GM23338 (cell line): ENCODE measurements around the gene TRIO. TPM values are rescaled to one million over a fixed set of nuclear protein-coding genes. Genes with fewer than 3 reads are reported as not detected.

Experiments used
- CREB1 ChIP-seq: fragments of 250-450 bp; sonication (Bioruptor Pico); IDR thresholded peaks from 2 replicates; pipeline ENCODE4 v1.5.0; 2020; ENCODE audit warnings: low read depth, mild to moderate bottlenecking, moderate library complexity
- EZH2 ChIP-seq: fragments of 200-600 bp; sonication (generic); IDR thresholded peaks from one replicate; pipeline ENCODE4 v1.8.0; 2017; ENCODE audit warnings: antibody characterized with exemption, mild to moderate bottlenecking, low read depth; ENCODE audit not compliant: unreplicated experiment
- NANOG ChIP-seq: IDR thresholded peaks from 2 replicates; pipeline ENCODE4 v1.6.1; 2016; ENCODE audit warnings: antibody characterized with exemption, borderline replicate concordance
- POLR2AphosphoS5 ChIP-seq: IDR thresholded peaks from 2 replicates; pipeline ENCODE4 v1.6.1; 2016; ENCODE audit warnings: antibody characterized with exemption, low read depth
- ZNF331 ChIP-seq: fragments of 250-450 bp; sonication (Bioruptor Pico); IDR thresholded peaks from 2 replicates; pipeline ENCODE4 v1.5.0; 2020; ENCODE audit warnings: low read depth, mild to moderate bottlenecking, moderate library complexity
- polyA plus RNA-seq: library from polyadenylated mRNA; unstranded; fragments of >200 nt; fragmentation: Nextera tagmentation; extraction: Ambion mirVana; gene quantifications from 2 replicates; pipeline ENCODE4 v1.2.1, GENCODE V29; 2016
- total RNA-seq: library from RNA; depleted of rRNA; stranded (reverse); fragments of >200 nt; shearing (Covaris generic); gene quantifications from 2 replicates; pipeline ENCODE4 v1.2.3, GENCODE V29; 2014
- TF ChIP-seq, protein P1 (sequence below): fragments of 250-450 bp; sonication (Bioruptor Pico); IDR thresholded peaks from 2 replicates; pipeline ENCODE4 v1.5.0; 2020; ENCODE audit warnings: mild to moderate bottlenecking, moderate library complexity
- TF ChIP-seq, protein P2 (sequence below), 2 experiments: fragments of 200-600 bp in 1 of 2; sonication (generic) in 1 of 2; conservative IDR thresholded peaks; 2 replicates each; pipeline versions ENCODE4 v1.5.1 to v1.6.1; 2016 to 2017; ENCODE audit warnings: antibody characterized with exemption in 2 of 2, low read depth in 2 of 2, mild to moderate bottlenecking in 2 of 2, moderate library complexity in 1 of 2
- TF ChIP-seq, protein P3 (sequence below): IDR thresholded peaks from 2 replicates; pipeline ENCODE4 v1.6.1; 2016; ENCODE audit warnings: antibody characterized with exemption

TRIO gene
- total and polyA plus RNA-seq, 2 experiments from 2014 or later: 13.8 to 113 TPM

DNA sequence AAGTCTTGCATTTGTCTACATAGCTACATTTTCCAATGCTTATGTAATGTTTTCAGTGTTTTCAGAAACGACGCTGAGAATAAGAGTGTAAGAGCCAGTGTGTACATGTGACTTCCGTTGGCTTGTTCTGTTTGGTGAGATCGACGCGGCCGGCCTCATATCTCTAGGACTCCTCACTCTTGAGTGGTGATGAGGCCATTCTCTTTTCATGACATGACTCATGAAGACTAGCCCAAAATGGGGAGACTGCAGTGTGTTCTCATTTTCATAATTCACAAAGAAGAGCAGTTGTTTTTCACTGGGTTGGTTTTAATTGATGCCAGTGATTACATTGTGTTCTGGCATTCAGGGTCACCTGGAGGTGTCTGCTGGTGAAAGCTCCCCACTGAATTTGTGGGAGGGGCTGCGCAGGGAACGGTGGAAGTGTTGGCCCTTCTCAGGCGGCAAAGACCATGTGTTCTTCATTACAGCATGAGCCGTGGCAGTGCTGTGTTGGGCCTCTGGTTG, 306.9 kb downstream of the TRIO start (continued):
- TF ChIP-seq, protein P1, sequence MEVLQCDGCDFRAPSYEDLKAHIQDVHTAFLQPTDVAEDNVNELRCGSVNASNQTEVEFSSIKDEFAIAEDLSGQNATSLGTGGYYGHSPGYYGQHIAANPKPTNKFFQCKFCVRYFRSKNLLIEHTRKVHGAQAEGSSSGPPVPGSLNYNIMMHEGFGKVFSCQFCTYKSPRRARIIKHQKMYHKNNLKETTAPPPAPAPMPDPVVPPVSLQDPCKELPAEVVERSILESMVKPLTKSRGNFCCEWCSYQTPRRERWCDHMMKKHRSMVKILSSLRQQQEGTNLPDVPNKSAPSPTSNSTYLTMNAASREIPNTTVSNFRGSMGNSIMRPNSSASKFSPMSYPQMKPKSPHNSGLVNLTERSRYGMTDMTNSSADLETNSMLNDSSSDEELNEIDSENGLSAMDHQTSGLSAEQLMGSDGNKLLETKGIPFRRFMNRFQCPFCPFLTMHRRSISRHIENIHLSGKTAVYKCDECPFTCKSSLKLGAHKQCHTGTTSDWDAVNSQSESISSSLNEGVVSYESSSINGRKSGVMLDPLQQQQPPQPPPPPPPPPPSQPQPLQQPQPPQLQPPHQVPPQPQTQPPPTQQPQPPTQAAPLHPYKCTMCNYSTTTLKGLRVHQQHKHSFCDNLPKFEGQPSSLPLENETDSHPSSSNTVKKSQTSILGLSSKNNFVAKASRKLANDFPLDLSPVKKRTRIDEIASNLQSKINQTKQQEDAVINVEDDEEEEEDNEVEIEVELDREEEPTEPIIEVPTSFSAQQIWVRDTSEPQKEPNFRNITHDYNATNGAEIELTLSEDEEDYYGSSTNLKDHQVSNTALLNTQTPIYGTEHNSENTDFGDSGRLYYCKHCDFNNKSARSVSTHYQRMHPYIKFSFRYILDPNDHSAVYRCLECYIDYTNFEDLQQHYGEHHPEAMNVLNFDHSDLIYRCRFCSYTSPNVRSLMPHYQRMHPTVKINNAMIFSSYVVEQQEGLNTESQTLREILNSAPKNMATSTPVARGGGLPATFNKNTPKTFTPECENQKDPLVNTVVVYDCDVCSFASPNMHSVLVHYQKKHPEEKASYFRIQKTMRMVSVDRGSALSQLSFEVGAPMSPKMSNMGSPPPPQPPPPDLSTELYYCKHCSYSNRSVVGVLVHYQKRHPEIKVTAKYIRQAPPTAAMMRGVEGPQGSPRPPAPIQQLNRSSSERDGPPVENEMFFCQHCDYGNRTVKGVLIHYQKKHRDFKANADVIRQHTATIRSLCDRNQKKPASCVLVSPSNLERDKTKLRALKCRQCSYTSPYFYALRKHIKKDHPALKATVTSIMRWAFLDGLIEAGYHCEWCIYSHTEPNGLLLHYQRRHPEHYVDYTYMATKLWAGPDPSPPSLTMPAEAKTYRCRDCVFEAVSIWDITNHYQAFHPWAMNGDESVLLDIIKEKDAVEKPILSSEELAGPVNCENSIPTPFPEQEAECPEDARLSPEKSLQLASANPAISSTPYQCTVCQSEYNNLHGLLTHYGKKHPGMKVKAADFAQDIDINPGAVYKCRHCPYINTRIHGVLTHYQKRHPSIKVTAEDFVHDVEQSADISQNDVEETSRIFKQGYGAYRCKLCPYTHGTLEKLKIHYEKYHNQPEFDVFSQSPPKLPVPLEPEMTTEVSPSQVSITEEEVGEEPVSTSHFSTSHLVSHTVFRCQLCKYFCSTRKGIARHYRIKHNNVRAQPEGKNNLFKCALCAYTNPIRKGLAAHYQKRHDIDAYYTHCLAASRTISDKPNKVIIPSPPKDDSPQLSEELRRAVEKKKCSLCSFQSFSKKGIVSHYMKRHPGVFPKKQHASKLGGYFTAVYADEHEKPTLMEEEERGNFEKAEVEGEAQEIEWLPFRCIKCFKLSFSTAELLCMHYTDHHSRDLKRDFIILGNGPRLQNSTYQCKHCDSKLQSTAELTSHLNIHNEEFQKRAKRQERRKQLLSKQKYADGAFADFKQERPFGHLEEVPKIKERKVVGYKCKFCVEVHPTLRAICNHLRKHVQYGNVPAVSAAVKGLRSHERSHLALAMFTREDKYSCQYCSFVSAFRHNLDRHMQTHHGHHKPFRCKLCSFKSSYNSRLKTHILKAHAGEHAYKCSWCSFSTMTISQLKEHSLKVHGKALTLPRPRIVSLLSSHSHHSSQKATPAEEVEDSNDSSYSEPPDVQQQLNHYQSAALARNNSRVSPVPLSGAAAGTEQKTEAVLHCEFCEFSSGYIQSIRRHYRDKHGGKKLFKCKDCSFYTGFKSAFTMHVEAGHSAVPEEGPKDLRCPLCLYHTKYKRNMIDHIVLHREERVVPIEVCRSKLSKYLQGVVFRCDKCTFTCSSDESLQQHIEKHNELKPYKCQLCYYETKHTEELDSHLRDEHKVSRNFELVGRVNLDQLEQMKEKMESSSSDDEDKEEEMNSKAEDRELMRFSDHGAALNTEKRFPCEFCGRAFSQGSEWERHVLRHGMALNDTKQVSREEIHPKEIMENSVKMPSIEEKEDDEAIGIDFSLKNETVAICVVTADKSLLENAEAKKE (CRISPR knock-in tag): no peak
- TF ChIP-seq POLR2AphosphoS5 (no peak), CREB1 (no peak), NANOG (no peak), ZNF331 (CRISPR knock-in tag) (no peak), EZH2 (no peak)
- TF ChIP-seq, protein P2, sequence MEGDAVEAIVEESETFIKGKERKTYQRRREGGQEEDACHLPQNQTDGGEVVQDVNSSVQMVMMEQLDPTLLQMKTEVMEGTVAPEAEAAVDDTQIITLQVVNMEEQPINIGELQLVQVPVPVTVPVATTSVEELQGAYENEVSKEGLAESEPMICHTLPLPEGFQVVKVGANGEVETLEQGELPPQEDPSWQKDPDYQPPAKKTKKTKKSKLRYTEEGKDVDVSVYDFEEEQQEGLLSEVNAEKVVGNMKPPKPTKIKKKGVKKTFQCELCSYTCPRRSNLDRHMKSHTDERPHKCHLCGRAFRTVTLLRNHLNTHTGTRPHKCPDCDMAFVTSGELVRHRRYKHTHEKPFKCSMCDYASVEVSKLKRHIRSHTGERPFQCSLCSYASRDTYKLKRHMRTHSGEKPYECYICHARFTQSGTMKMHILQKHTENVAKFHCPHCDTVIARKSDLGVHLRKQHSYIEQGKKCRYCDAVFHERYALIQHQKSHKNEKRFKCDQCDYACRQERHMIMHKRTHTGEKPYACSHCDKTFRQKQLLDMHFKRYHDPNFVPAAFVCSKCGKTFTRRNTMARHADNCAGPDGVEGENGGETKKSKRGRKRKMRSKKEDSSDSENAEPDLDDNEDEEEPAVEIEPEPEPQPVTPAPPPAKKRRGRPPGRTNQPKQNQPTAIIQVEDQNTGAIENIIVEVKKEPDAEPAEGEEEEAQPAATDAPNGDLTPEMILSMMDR (conservative IDR thresholded peaks at IDR 0.05; ENCODE audit: low read depth in 2 of 2): no peak
- TF ChIP-seq, protein P3, sequence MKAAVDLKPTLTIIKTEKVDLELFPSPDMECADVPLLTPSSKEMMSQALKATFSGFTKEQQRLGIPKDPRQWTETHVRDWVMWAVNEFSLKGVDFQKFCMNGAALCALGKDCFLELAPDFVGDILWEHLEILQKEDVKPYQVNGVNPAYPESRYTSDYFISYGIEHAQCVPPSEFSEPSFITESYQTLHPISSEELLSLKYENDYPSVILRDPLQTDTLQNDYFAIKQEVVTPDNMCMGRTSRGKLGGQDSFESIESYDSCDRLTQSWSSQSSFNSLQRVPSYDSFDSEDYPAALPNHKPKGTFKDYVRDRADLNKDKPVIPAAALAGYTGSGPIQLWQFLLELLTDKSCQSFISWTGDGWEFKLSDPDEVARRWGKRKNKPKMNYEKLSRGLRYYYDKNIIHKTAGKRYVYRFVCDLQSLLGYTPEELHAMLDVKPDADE: no peak
